Erythroblast (primary cell): ENCODE data around the gene SPN.
"Not testable (repeated sequence)": the region's sequence is repeated elsewhere in the genome, so short reads cannot be mapped to it uniquely, and the experiment has no call there.

Experiments used
- GATA1 ChIP-seq: IDR thresholded peaks from 2 replicates; pipeline ENCODE4 v1.6.1; 2011; ENCODE audit warnings: low read depth, mild to moderate bottlenecking, control low read depth, low read length, moderate library complexity
- POLR2A ChIP-seq: IDR thresholded peaks from 2 replicates; pipeline ENCODE4 v1.6.1; 2011; ENCODE audit warnings: mild to moderate bottlenecking, low read length

GRCh38 chr16:29635902-29636301 lies 27.1 kb upstream of the SPN start:
- TF ChIP-seq POLR2A, GATA1: not testable (repeated sequence)
